Measurements from ENCODE around the gene BEND7.
"Not testable (repeated sequence)": the region's sequence is repeated elsewhere in the genome, so short reads cannot be mapped to it uniquely, and the experiment has no call there.

Gene BEND7, protein sequence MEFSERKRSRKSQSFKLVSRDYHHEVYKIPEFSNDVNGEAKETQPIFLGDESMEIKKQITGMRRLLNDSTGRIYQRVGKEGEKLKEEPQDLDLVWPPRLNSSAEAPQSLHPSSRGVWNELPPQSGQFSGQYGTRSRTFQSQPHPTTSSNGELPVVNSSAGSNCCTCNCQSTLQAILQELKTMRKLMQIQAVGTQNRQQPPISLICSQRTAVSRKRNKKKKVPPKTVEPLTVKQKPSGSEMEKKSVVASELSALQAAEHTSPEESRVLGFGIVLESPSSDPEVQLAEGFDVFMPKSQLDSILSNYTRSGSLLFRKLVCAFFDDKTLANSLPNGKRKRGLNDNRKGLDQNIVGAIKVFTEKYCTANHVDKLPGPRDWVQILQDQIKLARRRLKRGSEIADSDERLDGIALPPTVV

GRCh38 chr10:13528875-13529713, at the start of gene BEND7:
BEND7 (minus strand) TSS chr10:13529014; CDS start chr10:13528533, 481 bp downstream.
- DNase-seq (ENCODE audit: low spot score) = no peak

DNA sequence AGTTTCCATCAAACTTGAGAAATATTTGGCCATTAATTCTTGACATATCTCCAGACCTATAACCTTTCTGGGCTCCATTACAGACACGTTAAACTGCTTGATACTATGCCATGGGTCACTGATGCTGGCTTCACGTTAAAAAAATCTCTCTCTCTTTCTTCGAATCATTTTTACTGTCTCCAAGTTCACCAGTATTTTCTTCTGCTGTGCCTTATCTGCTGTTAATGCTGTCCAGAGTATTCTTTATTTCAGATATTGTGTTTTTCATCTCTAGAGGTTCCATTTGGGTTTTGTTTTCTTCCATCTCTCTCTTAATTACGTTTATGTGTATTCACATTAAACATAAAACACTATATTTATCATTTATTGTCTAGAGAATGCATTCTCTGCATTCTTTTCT, 45.1 kb upstream of the BEND7 start:
- no peak for DNase-seq (ENCODE audit: low spot score)

DNA sequence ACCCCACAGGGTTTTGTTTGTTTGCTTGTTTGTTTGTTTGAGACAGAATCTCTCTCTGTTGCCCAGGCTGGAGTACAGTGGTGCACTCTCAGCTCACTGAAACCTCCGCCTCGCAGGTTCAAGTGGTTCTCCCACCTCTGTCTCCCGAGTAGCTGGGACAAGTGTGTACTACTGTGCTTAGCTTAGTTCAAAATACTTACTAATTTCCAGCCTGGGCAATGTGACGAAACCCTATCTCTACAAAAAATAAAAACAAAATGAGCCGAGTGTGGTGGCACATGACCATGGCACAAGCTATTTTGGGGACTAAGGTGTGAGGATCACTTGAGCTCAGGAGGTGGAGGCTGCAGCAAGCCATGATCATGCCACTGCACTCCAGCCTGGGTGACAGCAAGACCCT, 42.7 kb upstream of the BEND7 start:
- DNase-seq (ENCODE audit: low spot score) = no peak

GRCh38 chr10:13567030-13567429, 38.2 kb upstream of the BEND7 start:
- no peak for DNase-seq (ENCODE audit: low spot score)

GRCh38 chr10:13564576-13564975, 35.8 kb upstream of the BEND7 start:
- DNase-seq (ENCODE audit: low spot score) = no peak

- DNase-seq (ENCODE audit: low spot score) = no peak
Measured at GRCh38 chr10:13563481-13564445, 34.9 kb upstream of the BEND7 start.

DNA sequence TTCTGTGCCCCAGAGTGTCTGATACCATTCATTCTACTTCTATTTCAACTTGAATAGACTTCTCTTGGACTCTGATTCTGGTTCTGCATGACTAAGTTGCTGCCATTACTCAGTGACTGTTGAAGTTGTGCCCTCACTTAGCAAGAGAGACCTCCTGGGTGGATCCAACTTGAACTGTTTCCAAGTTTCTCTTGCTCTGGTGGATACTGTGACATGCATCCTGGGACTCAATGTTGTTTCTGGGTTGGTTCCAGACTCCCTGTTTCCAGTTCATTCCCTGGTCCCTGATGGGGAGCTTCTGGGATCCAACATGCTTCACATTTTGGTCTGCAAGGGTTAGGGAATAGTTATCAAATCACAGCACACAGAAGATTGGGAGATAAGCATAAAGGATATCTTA, 31.8 kb upstream of the BEND7 start:
- DNase-seq (ENCODE audit: low spot score) = no peak

DNA sequence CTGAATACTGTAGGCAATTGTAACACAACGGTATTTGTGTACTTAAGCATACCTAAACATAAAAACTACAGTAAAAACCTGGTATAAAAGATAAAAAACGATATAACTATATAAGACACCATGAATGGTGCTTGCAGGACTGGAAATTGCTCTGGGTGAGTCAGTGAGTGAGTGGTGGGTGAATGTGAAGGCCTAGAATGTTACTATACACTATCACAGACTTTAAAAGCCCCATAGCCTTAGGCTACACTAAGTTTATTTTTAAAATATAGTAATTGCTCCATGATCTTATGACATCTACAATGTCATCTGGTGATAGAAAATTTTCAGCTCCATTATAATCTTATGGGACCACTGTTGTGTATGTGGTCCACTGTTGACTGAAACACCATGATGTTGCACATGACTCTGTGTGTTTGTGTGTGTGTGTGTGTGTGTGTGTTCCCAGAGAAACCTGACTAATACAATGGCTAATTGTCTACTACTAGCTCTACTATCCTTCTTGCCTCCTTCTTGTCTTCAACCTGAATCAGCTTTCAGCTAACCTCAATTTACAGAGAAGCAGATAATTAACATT, 30.4 kb upstream of the BEND7 start:
- no peak for DNase-seq (ENCODE audit: low spot score)

DNA sequence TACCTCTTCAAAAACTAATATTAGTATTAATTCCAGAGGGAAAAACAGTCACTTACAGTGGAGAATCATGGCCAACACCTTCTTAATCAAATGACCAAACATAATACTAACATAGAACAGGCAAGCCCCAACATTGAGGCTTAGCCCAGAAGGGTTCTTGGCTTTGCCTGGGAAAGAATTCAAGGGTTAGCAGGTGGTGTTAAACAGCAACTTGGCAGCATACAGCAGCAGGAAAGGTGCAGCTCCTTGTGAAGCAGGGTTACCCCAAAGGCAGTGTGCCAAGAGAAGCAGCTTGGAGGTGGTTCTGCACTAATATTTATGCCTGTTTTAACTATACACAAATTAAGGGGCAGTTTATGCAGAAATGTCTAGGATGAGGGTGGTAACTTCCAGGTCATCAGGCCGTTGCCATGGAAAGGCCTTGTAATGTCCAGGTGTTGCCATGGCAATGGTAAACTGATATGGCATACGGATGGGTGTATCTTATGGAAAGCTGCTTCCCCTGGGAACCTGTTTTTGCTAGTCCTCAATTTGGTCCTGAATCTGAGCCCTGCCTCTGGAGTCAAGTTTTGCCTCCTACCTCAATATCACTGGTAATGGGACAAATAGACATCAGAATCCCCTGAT, 27.2 kb upstream of the BEND7 start:
- DNase-seq (ENCODE audit: low spot score) = no peak

GRCh38 chr10:13550802-13551201, 22.0 kb upstream of the BEND7 start:
- DNase-seq (ENCODE audit: low spot score) = no peak

- DNase-seq (ENCODE audit: low spot score) = no peak
Measured at GRCh38 chr10:13542533-13542932, 13.7 kb upstream of the BEND7 start.

DNA sequence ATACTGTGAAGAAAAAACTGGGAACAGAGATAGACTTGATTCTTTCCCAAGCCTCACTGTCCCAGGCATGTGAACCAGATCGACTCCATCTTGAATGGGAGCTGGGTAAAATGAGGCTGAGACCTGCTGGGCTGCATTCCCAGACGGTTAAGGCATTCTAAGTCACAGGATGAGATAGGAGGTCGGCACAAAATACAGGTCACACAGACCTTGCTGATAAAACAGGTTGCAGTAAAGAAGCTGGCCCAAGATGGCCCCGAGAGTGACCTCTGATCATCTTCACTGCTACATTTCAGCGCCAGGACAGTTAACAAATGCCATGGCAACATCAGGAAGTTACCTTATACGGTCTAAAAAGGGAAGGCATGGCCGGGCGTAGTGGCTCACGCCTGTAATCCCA, 9.2 kb upstream of the BEND7 start:
- DNase-seq (ENCODE audit: low spot score) = not testable (repeated sequence)

DNA sequence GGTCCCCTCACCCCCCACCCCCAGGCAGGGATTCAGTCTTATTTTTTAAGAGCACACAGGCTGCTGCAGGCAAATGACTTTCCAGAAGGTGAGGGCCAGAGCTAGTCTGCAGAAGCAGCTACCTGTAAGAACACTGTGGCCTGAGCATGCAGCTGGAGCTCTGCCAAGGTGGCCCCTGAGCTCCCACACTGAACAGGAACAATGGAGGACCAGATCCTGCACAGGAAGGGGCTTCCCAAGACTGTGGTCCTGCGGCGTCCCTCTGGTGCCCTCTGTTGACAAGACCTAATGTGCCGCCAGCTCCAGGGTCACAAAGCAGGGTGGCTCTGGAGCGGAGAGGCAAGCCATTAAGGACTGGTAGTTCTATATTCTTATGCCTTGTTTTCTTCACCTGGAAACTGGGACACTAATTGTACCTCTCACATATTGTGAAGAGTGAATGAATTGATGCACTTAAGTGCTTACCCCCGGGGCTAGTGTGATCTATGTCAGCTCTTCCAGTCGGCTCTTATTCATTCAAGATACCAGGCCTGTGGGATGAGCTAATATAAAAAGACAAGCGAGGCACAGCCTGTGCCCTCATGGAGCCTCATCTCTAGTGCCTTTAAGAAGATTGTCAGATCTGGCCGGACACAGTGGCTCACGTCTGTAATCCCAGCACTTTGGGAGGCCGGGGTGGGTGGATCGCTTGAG, 8.0 kb upstream of the BEND7 start:
- DNase-seq (ENCODE audit: low spot score) = no peak

- no peak for DNase-seq (ENCODE audit: low spot score)
Measured at GRCh38 chr10:13535346-13535745, 6.5 kb upstream of the BEND7 start.

DNA sequence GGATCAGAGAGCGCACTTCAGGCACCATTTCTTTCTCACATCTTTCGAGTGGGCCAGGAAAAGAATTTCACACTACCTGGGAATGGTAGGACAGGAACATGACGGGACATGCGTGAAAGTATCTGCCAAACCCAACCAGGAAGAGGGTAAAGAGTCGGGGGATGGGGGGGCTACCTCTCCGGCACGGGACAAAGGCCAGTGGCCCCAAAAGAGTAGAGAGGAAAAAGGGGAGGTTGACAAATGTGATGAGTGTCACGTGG, 830 bp upstream of the BEND7 start:
- DNase-seq (ENCODE audit: low spot score) = no peak

- DNase-seq (ENCODE audit: low spot score) = no peak
Measured at GRCh38 chr10:13528123-13528874, 515 bp downstream of the BEND7 start.

DNA sequence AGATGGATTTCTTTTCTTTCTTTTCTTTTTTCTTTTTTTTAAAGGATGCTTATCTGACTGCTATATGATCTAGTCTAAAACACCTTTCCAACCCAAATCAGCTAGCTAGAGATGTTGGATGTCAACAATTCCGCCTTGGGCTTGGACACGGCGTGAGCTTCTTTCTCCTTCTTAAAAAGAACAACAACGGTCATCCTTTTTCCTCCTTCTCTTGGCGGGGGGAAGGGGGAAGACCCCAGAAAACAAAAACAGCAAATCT, 1.0 kb downstream of the BEND7 start:
- no peak for DNase-seq (ENCODE audit: low spot score)

- no peak for DNase-seq (ENCODE audit: low spot score)
Measured at GRCh38 chr10:13526948-13527863, 1.6 kb downstream of the BEND7 start.

DNA sequence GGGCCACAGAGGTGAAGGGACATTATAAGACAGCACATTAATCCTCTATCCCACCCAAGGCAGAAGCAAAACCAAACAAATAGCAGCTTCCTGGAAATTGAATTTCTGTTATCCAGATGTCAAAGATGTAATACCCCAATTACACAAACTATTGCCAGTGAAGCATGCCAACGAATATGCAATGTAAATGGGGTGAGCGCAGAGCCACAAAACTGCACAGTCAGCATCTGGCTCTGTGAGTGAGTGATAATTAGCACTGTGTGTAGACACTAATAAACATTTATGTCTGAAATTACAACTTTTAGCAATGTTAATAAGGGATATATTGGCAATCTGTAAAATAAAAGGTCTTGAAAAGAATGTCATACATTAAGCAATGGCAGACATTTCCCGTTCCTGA, 3.2 kb downstream of the BEND7 start:
- DNase-seq (ENCODE audit: low spot score) = no peak
